NK-92 treated with Interleukin-12 subunit alpha and Interleukin-12 subunit beta, amount 100 ng/mL, for 24 hours (cell line): ENCODE results near the gene AOAH.
"Not testable (repeated sequence)": the region's sequence is repeated elsewhere in the genome, so short reads cannot be mapped to it uniquely, and the experiment has no call there.

Source experiments
- DNase-seq: peaks from one replicate; lab custom pipeline; 2025; lab: John Stamatoyannopoulos, UW

The AOAH gene

DNA sequence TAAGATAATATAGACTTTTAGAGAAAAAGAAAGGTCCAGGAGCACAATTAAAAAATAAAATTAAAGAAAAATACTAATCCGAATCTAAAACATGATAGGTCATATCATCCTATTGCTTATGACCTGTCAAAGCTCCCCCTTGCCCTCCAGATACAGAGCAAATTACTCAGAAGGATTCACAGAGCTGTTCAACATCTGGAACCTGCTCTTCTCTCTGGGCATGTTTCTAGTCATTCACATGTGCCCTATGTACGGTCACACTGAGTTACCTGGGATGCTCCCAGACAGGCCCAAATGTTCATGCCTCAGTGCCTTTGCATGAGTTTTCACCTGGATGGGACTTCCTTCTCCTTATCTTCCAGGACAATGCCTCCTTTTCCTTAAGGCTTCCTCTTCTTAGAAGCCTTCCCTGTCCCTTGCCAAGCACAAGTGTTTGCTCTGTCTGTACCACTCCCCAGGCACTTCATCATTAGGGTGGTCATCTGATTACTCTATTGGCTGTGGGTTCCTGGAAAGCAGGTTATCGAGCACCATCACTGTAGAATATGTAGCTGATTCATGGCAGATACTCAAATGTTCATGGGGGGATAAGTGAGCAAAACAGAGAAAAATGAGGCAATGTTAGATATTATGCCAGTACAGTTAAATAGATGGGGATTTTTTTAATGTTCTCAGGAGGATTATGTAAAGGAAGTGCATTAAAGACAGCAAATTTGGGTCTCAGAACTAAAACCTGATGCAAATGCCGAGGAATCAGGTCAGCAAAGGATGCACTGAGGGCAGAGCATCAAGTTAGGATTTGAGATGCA lies 12.0 kb upstream of the AOAH start:
- no peak for DNase-seq

DNA sequence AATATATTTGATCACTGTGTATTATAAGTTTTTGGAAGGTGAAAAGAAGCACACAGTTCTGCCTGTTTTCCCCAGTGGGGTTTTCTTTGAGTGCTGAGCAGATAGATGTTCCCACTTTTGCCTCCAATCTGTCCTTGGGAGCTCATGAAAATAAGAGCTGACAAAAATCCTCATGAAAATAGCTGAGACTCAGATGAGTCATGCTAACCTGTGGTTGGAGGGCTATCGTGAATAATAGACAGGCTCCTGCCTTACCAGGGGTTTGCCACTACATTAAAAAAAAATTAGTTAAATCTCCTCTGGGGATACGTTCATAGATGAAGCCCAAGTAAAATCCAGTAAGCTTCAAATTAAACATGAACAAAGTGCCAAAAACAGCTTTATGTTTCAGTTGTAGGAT lies 10.9 kb upstream of the AOAH start:
- no peak for DNase-seq

DNA sequence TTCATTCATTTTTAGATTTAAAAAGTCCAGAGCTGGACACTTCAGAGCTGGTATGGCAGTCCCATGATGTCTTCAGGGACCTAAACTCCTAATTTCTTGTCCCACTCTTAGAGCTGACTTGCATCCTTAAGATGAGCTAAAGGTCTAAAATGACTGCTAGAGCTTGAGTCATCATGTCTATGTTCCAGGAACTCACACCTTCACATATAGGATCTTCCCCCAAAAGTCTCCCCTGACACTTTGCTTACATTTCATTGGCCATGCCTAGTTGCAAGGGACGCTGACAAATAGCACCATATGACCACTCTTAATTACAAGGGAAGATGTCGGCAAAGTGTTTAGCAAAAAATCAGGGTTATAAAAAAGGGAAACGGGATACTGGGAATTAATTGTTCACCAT lies 10.4 kb upstream of the AOAH start:
- peak; percentile 8 for DNase-seq

DNA sequence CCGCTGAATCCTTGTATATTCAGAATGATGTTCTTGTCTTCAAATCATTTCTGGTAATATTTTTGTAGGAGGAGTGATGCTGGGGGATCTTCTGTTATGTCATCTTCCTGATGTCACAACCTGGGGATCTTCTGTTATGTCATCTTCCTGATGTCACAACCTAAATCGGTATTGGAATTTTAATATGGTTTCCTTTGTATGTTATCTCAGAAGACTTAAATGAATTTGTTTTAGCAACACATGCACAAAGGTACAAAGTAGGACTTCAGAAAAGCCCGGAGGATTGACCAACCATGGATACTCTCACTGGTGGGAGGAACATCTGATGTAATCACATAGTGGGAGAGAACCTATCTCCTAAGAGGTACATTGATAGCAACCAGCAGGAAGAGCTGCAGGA lies 9.1 kb upstream of the AOAH start:
- DNase-seq = no peak

DNA sequence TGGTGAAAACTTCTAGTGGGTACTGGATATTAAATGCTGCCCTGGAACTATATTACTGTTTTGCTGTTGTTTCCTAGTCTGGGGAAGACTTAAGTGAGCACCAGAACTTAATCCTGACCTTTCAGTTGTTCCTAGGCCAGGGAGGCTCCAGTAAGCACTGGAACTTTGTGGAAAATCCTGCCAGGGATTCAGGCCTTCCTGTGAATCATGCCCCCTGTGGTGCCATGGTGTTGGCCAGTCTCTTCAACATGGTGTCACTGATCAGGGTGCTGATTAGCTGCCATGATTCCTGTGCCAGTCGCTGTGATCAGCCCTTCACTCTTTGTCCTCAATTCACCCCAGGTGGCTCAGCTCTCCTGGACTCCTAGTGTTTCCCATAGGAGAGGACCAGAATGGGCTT lies 8.5 kb upstream of the AOAH start:
- DNase-seq = no peak

- no peak for DNase-seq
Measured at GRCh38 chr7:36730046-36730445, 5.8 kb upstream of the AOAH start.

DNA sequence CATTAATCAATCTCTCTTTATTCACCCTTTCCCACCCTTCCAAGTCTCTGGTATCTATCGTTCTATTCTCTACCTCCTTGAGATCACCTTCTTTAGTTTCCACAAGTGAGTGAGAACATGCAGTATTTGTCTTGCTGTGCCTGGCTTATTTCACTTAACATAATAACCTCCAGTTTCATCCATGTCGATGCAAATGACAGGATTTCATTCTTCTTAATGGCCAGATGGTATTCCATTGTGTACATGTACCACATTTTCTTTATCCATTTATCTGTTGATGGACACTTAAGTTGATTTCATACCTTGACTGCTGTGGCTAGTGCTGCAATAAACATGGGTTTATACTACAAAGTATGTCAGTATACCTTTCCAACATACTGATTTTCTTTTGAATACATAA lies 3.8 kb upstream of the AOAH start:
- no peak for DNase-seq

DNA sequence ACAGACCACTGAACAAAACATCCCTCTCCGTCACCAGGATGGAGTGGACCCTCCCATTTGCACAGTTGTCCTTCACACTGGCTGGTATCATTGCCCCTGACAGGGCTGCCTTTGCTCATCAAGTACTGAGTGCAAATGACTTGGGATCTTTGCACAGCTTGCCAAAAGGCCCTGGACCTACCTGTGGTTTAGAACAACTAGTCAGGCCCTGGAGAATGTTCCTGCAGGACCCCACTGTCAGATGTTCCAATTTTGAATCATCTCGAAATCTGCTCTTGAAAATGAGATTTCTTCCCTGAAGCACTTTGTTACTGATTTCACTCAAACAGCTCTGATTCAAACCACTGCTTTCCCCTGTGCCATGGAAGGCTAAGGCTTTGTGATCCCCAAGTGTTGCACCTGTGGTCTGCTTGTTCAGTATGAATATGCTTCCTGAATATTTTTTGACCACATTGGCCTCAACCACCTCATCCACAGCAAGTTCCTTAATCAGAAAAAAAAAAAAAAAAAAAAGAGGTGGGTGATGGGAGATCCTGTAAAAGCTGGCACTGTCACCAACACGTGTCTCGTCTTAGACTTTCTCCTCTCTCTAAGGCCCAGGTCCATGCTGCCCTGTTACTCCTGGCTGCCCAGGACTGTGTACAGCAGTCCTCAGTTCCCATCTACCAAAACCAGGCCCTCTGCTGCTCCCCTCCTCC lies 2.7 kb upstream of the AOAH start:
- DNase-seq = no peak

DNA sequence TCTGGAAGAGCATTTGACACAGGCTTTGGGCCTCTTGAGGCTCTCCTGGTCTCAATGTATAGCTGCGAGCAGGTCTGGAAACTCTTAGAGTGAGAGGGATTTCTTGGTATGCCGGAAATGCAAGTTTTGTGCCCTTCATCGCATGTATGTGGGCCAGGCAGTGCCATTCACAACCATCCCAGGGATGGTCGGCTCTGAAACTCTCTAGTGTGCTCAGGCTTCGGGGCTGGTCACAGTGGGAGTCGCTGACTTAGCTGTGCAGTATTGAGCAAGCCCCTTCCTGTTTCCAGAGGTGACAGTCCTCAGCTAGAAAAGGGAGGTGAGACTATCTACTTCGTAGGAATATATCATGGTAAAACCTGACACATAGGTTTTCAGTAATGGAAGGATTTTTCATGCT lies 2.0 kb upstream of the AOAH start:
- no peak for DNase-seq

- DNase-seq = no peak
Measured at GRCh38 chr7:36724996-36725395, 702 bp upstream of the AOAH start.

- no peak for DNase-seq
Measured at GRCh38 chr7:36723291-36723690, 1.0 kb downstream of the AOAH start.

- no peak for DNase-seq
Measured at GRCh38 chr7:36719083-36719632, 5.1 kb downstream of the AOAH start.

GRCh38 chr7:36717586-36717985 lies 6.7 kb downstream of the AOAH start:
- DNase-seq = no peak

DNA sequence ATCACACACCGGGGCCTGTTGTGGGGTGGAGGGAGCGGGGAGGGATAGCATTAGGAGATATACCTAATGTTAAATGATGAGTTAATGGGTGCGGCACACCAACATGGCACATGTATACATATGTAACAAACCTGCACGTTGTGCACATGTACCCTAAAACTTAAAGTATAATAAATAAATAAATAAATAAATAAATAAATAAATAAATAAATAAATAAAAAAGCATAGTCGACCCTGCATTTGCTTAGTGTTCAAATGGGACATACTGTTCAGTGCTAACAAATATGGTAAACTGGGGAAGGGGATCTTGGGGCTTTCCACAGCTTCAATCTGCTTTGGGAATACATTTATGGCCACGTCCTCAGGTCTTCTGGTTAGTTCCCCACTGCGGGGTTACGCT lies 7.5 kb downstream of the AOAH start:
- not testable (repeated sequence) for DNase-seq

- DNase-seq = no peak
Measured at GRCh38 chr7:36712015-36712414, 12.3 kb downstream of the AOAH start.

DNA sequence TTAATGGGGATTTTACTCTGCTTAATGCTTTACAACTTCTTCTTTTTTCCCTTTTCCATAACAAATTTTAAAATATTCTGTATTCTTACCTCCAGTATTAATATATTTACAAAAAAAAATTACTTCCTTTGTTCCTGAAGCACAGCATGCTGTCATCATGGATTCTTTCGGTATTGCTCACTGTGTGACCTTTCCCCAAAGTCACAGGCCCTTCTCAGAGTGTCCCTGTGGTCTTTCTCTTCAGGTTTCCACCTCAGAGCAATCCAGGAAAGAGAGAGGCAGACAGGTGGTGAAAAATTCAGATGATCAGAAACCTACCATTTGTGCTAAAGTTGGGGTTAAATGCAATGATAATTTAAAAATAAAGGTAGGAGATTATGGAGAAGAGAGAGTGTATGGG lies 13.0 kb downstream of the AOAH start:
- no peak for DNase-seq

DNA sequence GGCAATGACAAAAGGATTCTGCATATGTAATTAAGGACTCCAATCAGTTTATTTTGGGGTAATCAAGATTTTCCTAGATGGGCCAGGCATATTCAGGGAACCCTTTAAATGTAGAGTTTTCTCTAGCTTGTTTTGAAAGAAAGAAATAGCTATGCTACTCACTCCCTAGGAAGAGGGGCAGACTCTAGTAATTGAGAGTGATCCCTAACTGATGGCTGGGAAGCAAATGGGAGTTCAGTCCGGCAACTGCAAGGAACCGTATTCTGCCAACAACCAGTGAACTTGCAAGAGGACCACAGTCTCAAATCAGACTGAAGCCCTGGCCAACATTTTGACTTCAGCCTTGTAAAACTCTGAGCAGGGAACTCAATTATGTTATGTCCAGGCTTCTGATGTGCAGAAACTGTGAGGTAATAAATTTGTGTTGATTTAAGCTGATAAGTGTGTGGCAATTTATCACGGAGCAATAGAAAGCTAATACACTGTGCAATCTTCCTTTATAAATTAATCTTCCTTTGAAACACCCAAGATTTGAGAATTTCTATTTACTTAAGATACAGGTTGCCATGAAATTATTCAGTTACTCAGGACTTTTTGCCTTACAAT lies 14.0 kb downstream of the AOAH start:
- no peak for DNase-seq

- no peak for DNase-seq
Measured at GRCh38 chr7:36708767-36709166, 15.5 kb downstream of the AOAH start.

GRCh38 chr7:36707898-36708297 lies 16.4 kb downstream of the AOAH start:
- DNase-seq = no peak

GRCh38 chr7:36707465-36707864 lies 16.8 kb downstream of the AOAH start:
- no peak for DNase-seq

- not testable (repeated sequence) for DNase-seq
Measured at GRCh38 chr7:36703860-36704259, 20.4 kb downstream of the AOAH start.

GRCh38 chr7:36692456-36692855 lies 31.8 kb downstream of the AOAH start:
- DNase-seq = no peak

DNA sequence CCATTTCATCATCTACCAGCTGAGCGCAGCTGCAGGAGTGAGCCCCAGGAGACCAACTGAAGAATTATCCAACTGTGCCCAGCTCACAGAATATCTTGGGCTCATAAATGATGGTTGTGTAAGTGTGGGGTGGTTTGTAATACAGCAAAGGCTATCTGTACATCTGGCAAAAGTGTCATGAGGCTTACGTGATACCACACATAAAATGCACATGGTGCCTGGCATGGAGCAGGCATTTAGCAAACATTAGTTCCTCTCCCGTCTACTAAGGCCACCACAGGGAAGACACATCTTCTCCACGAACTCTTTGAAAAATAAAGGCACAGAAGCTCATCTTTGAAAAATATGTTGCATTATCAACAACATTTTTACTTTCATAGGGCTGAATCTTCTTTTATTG lies 32.3 kb downstream of the AOAH start:
- no peak for DNase-seq
